Suppressor macrophage treated with lipopolysaccharide for 4 hours (primary cell): ENCODE measurements around the gene OR9A4.

ENCODE experiments used
- DNase-seq: peaks from one replicate; pipeline ENCODE4 v3.0.0-alpha.2; 2020

OR9A4 gene

GRCh38 chr7:141949451-141949850 is 33.3 kb downstream of the OR9A4 start:
- peak; percentile 71 for DNase-seq

- DNase-seq, result no peak
Measured at GRCh38 chr7:141949911-141950310, 33.7 kb downstream of the OR9A4 start.

- DNase-seq, result peak; percentile 33
Measured at GRCh38 chr7:141950806-141951205, 34.6 kb downstream of the OR9A4 start.

GRCh38 chr7:141952461-141952860 is 36.3 kb downstream of the OR9A4 start:
- no peak for DNase-seq

GRCh38 chr7:141954334-141954733 is 38.1 kb downstream of the OR9A4 start:
- no peak for DNase-seq

GRCh38 chr7:141956084-141956483 is 39.9 kb downstream of the OR9A4 start:
- DNase-seq, result peak; percentile 82

GRCh38 chr7:141960687-141961422 is 44.7 kb downstream of the OR9A4 start:
- peak; percentile 91 for DNase-seq
